Activated CD4-positive, alpha-beta T cell treated with anti-CD3 and anti-CD28 coated beads, Interleukin-2, Interleukin-6, amounts not matched to agents 100 ng/mL and 50 ng/mL, durations not matched to agents 16 hours and 8 hours (primary cell): ENCODE results near the gene GRM8.

Source experiments
- DNase-seq: peaks from one replicate; pipeline ENCODE4 v3.0.0-alpha.2; 2020

The GRM8 gene

DNA sequence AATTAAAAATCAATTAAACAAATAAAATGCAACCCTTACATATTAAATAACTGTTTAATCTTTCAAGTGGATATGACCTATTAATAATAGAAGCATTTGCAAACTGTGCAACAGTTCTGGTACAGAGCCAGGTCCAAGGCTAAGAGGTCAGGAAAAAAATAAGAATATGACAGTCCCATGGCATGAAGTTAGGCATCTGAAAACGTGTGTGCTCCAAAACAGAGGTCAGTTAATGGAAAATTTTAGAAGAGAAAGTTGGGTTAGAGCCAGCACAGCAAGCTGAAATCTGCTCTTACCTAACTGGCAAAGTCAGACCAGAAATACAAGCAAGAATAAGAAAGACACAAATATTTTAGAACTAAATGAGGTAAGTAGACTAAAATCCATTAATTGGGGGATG is 757.7 kb downstream of the GRM8 start:
- no peak for DNase-seq

- no peak for DNase-seq
Measured at GRCh38 chr7:126493801-126494200, 758.9 kb downstream of the GRM8 start.

DNA sequence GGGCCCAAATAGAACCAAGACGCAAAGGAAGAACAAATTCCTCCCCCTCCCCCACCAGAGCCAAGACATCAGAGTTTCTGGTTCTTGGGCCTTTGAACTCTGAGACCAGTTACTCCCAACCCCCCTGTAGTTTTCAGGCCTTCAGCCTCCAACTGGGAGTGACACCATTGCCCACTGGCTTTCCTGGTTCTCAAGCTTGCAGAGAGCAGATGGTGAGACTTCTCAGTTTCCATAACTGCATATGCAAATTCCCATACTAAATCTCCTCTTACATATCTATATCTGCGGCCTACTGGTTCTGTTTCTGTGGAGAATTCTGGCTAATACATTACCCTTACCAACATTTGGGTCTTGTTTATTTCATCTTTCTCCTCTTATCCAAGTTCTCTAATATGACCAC is 762.9 kb downstream of the GRM8 start:
- DNase-seq: no peak

- DNase-seq: no peak
Measured at GRCh38 chr7:126487728-126488442, 764.9 kb downstream of the GRM8 start.

DNA sequence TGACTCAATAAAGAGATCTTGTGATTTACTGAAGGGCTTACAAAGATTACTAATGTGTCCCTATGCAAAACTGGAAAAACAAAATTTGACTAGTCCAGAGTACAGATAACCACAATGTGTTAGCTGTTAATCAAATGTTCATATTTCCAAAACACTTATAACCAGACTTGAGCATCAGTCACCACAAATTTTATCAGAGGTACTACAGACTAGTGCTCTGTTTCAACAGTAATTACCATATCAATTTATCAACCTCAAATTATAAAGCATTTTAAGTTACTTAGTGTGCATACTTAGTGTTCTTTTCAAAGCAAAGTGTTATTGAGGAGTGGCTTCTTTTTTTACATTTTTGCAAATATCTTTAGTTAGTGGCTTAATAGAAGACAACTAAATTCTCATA is 765.9 kb downstream of the GRM8 start:
- DNase-seq: no peak

- DNase-seq: no peak
Measured at GRCh38 chr7:126485791-126486190, 767.0 kb downstream of the GRM8 start.

- DNase-seq: no peak
Measured at GRCh38 chr7:126483972-126484371, 768.8 kb downstream of the GRM8 start.

DNA sequence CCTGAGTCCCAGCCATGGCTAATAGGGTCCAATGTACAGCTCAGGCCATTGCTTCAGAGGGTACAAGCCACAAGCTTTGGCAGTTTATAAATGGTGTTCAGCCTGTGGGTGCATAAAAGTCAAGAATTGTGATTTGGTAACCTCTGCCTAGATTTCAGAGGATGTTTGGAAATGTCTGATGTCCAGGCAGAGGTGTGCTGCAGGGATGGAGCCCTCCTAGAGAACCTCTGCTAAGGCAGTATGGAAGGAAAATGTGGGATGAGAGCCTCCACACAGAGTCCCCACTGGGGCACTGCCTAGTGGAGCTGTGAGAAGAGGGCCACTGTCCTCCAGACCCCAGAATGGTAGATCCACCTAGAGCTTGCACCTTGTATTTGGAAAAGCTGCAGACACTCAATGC is 779.9 kb downstream of the GRM8 start:
- DNase-seq: no peak

DNA sequence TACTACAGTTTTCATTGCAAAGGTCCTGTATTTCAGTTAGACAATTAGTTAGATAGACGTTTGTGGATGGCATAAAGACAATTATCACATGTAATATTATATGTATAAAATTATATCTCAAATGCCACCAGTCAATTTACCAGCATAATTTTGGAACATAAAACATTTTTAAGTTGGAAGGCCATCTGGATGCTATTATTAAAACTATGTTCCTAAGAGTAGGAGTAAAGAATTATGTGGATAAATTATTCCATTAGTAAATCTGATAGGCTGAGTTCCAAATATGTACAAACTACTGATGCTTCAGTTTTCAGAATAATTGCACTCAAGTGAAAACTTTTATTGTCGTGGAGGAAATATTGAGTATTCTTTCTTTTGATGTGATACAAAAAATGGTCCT is 790.3 kb downstream of the GRM8 start:
- DNase-seq: no peak

DNA sequence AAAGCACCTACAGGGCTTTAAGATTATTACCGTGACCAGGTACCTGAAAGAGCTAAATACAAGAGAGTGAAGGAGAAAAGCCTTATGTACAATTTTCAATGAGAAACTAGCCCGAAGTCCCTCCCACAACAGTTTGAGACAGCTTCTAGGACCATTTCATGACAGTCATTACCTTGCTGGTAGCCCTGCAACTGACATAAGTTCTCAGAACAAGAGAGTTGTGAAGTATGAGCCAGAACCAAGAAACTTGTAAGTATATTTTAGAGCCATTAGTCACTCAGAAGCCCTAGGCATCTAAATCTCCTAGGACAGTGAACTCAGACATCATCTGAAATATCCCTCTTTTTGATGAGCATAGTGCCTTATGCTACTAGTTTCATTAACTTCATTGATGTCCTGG is 792.1 kb downstream of the GRM8 start:
- no peak for DNase-seq

GRCh38 chr7:126453104-126453503 is 799.6 kb downstream of the GRM8 start:
- DNase-seq: no peak

GRCh38 chr7:126450269-126450671 is 802.5 kb downstream of the GRM8 start:
- DNase-seq: no peak

- no peak for DNase-seq
Measured at GRCh38 chr7:126449611-126450268, 803.0 kb downstream of the GRM8 start.

DNA sequence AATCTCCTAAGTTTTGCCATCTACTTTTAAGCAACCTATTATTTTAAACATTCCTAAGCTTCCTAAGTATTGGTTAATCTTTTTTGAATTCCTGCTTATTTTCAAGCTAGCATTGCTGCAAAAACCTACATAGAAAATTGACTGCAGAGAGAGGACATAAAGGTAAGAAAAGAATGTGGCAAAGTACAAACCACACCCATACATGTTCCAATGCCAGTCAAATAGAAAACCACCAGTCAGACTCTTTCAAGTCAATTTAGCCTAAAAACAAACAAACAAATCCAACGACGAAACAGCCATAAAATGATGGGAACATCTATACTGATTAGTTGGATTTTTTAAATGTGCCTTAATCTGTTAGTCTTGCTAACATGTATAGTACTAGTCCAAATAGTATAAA is 804.8 kb downstream of the GRM8 start:
- DNase-seq: no peak

DNA sequence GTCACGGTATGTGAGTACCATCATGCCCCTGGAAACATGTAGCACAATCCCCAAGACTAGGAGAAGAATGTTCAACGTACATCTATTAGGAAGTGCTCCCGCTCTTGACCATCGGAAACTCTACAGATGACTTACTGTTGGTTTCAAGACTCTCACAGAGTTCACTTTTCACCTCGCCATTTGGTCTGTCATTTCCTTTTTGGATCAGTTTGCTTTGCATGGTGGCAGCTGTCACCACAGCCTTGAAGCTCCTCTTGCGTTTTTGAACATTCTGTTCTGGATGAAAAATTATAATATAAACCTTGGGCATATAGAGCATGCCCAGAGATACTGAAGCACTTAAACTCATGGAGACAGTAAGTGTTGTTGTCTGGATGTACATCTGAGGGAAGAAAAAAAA is 806.8 kb downstream of the GRM8 start:
- no peak for DNase-seq

GRCh38 chr7:126443951-126444350 is 808.8 kb downstream of the GRM8 start:
- DNase-seq: no peak

DNA sequence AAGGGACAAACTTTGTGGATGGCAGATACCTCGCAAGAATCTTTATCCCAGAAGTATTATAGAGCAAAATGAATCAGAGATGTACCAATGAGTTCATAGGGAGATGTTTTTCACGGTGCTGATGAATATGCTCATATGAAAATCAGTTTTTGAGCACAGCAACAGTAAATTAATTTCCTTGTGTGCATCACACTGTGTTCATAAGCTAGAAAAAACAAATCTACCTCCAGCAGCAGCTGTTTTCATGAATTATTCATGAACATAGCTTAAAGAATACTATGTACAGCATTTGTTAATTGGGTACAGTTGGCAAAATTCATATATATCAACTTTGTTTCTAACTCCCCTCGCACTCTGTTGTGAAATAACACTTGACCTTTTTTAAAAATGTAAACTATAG is 809.8 kb downstream of the GRM8 start:
- DNase-seq: no peak

DNA sequence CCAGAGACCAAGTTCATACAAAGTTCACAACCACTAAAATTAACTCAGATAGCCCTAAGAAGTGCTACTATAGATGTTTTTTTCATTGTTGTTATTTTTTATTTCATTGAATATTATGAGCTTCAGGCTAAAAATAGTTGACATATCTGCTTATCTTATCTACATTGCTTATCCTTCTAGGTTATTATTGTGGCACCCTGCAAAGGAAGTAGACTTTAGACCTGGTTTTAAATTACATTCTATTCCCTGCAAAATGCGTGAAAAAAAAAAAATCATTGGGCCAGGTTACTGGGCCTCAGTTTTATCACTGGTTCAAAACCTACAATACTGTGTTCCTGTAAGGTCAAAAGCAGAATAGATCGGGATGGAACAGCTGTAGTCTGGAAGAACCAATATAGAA is 811.0 kb downstream of the GRM8 start:
- DNase-seq: no peak

DNA sequence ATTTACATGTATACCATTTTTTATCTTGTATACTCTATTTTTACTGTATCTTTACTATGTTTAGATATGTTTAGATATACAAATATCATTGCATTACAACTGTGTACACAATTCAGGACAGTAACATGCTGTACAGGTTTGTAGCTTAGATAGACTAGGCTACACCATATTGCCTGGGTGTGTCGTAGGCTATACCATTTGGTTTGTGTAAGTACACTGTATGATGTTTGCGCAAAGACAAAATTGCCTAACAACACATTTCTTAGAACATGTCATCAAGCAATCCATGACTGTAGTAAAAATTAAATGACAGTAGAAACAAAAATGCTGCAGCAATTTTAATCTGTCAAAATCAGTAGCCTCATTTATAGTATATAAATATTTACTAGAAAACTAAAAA is 812.2 kb downstream of the GRM8 start:
- DNase-seq: no peak

GRCh38 chr7:126436213-126436868 is 816.4 kb downstream of the GRM8 start:
- no peak for DNase-seq

DNA sequence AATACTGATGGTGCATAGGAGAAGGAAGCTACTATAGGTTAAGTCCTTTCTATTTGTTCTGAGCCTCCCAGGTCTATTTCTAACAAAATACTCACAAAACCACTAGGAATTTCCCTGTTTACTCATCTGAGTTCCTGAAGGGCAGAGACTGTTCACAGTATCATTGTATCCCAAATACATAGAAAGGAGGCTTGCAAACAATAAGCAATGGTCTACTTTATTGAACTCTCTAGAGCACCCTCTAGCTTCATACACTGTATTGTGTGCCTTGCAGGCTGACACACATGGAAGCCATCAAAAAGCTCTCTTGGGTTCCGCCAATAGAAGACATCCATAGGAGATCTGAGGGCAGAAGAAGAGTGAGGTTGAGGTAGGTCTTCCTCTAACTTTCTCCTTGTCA is 826.1 kb downstream of the GRM8 start:
- no peak for DNase-seq

DNA sequence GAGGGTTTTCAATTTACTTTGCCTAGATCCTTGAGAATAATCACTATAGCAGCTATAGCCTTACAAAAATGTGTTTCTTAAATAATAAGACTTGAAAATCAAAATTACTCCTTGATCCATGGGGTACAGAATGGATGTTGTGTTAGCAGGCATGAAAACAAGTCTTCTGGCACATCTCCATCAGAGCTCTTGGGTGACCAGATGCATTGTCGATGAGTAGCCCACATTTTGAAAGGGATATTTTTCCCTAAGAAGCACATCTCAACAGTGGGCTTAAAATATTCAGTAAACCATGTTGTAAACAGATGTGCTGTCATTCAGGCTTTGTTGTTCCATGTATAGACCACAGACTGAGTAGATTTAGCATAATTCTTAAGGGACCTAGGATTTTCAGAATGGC is 827.8 kb downstream of the GRM8 start:
- DNase-seq: no peak

DNA sequence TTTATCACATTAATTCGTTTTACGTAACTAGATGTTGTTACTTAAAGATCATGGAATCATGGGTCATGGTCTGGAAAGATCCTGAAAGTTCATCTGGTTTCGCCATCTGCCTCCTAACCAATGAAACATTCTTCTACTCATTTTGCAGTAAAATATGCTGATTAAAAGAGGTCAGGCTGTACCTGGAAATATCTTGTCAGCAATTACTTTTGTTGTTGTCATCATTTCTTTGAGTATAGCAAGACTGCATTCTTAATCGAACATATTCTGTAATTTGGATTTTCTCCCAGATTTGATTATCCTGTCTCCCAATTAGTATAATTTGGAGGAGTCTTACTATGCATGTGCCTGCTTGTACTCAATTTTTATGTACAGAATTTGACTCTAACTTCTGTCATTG is 833.7 kb downstream of the GRM8 start:
- no peak for DNase-seq

- no peak for DNase-seq
Measured at GRCh38 chr7:126411821-126412383, 840.8 kb downstream of the GRM8 start.
